Psoas muscle (tissue), 8 donors: ENCODE results near the gene CYP24A1. TPM values are rescaled to one million over a fixed set of nuclear protein-coding genes. Genes with fewer than 3 reads are reported as not detected.

Experiments used
- ATAC-seq, 4 donors: fragments of 200-7000 bp; cut with Tn5 transposase; one replicate each; pipeline ENCODE4 v1.9.1; 2020; ENCODE audit warnings: moderate library complexity in 3 of 4, mild to moderate bottlenecking in 2 of 4
- DNase-seq, 2 donors: peaks; one replicate each; pipeline ENCODE4 v3.0.0-alpha.2; 2020
- H3K27ac ChIP-seq: fragments of 200-600 bp; one replicate; pipeline ENCODE4 v1.8.0; 2022
- H3K27me3 ChIP-seq, 3 donors: fragments of 200-600 bp in 1 of 3; one replicate each; pipeline versions ENCODE4 v1.6.1 to v1.8.0; 2013 to 2022; ENCODE audit warnings: low read length in 2 of 3, mild to moderate bottlenecking in 2 of 3, moderate library complexity in 1 of 3; ENCODE audit not compliant: insufficient read depth in 3 of 3
- H3K36me3 ChIP-seq, 2 donors: fragments of 200-600 bp in 1 of 2; one replicate each; pipeline versions ENCODE4 v1.6.1 to v1.8.0; 2013 to 2022; ENCODE audit warnings: low read depth in 1 of 2, mild to moderate bottlenecking in 1 of 2, moderate library complexity in 1 of 2; ENCODE audit not compliant: insufficient read depth in 1 of 2
- H3K4me1 ChIP-seq: fragments of 200-600 bp; one replicate; pipeline ENCODE4 v1.8.0; 2022
- H3K4me3 ChIP-seq: fragments of 200-600 bp; one replicate; pipeline ENCODE4 v1.8.0; 2022; ENCODE audit warnings: mild to moderate bottlenecking
- H3K9me3 ChIP-seq: fragments of 200-600 bp; one replicate; pipeline ENCODE4 v1.8.0; 2022
- CTCF ChIP-seq: fragments of 200-600 bp; IDR thresholded peaks from one replicate; pipeline ENCODE4 v1.8.0; 2022; ENCODE audit warnings: antibody characterized with exemption
- WGBS, 3 donors: extraction: QIAGEN DNeasy Blood & Tissue Kit; methylation state at CpG; one replicate each; pipeline versions ENCODE4 v1.1.6 to v1.1.7; 2013; 5-methylcytosine and 5-hydroxymethylcytosine counted together
- intact Hi-C, 2 donors: fragments of 100-400 bp; cut with DNase I; formaldehyde crosslinking; loops; one replicate each; pipeline versions ENCODE4 v1.11.0 to v1.14.2; 2022
- polyA plus RNA-seq, 3 donors: library from polyadenylated mRNA; stranded (reverse); fragments of 200-250 nt; gene quantifications; one replicate each; pipeline ENCODE4 v1.2.3, GENCODE V29; 2013
- total RNA-seq, 4 donors: library from RNA; stranded (reverse); fragmentation: NEBNext Ultra II Directional in 2 of 4; extraction: Animal tissue kit (Norgen Biotek cat#: 25700) in 2 of 4; gene quantifications; one replicate each; pipeline versions ENCODE4 v1.2.1 to v1.2.4, GENCODE V29; 2021 to 2023
- donor health status: healthy with polysubstance abuse.
- donor health status: DM: no; HTN: no; CAD: no; lungs with moderate emphysema.
- donor health status: Bipolar disorder and iron deficiency.
- donor health status: healthy.
- donor health status: DM: yes; HTN: yes; CAD: no.
- donor health status: DM: no; HTN: no; CAD: no.
- donor health status: DM: no; HTN: no; CAD: no.
- donor health status: DM: yes; HTN: yes; CAD: no.

Gene CYP24A1
- total and polyA plus RNA-seq, 7 donors, result 0.03 TPM; not detected in 6

- TF ChIP-seq CTCF, result no peak
- no peaks in the 10 kb centered on the region for H3K9me3 ChIP-seq
- no peak overlapping the region for H3K4me3 ChIP-seq
- H3K36me3 ChIP-seq, result no peaks in the 10 kb centered on the region
- H3K27ac ChIP-seq, result no peak overlapping the region
- H3K4me1 ChIP-seq, result no peaks in the 10 kb centered on the region
- DNase-seq (no peak), ATAC-seq (no peak)
- intact Hi-C loops, result no loop called here
- no peaks in the 10 kb centered on the region for H3K27me3 ChIP-seq
These were observed 63.7 kb downstream of the CYP24A1 start for GRCh38 chr20:54110041-54110440.

GRCh38 chr20:54108817-54109216 is 65.0 kb downstream of the CYP24A1 start:
- ATAC-seq, result no peak
- Histone ChIP-seq H3K27me3 (no peaks in the 10 kb centered on the region), H3K4me1 (no peaks in the 10 kb centered on the region), H3K4me3 (no peak overlapping the region), H3K27ac (no peak overlapping the region), H3K9me3 (no peaks in the 10 kb centered on the region), H3K36me3 (no peaks in the 10 kb centered on the region)
- no peak for TF ChIP-seq CTCF
- WGBS, 3 donors, result 93 to 95% (median 94%) methylated on average over 1 of the region's 1 CpG
- intact Hi-C loops, result no loop called here
- no peak for DNase-seq

- Histone ChIP-seq H3K36me3 (no peaks in the 10 kb centered on the region), H3K4me1 (no peaks in the 10 kb centered on the region), H3K27ac (no peak overlapping the region), H3K4me3 (no peak overlapping the region), H3K9me3 (no peaks in the 10 kb centered on the region), H3K27me3 (no peaks in the 10 kb centered on the region)
- no peak for DNase-seq
- TF ChIP-seq CTCF, result no peak
- ATAC-seq, result no peak
- intact Hi-C loops, result no loop called here
These were observed 65.5 kb downstream of the CYP24A1 start for GRCh38 chr20:54108326-54108642.

GRCh38 chr20:54107600-54108325 is 66.0 kb downstream of the CYP24A1 start:
- no peak overlapping the region for H3K4me3 ChIP-seq
- no peak for TF ChIP-seq CTCF
- 41 to 50% (median 48%) methylated on average over 7 of the region's 7 CpGs for WGBS, 3 donors
- ATAC-seq (no peak), DNase-seq (no peak)
- H3K27me3 ChIP-seq, result no peaks in the 10 kb centered on the region
- no peaks in the 10 kb centered on the region for H3K4me1 ChIP-seq
- no peaks in the 10 kb centered on the region for H3K36me3 ChIP-seq
- H3K9me3 ChIP-seq, result no peaks in the 10 kb centered on the region
- no peak overlapping the region for H3K27ac ChIP-seq
- intact Hi-C loops, result no loop called here

GRCh38 chr20:54107181-54107580 is 66.6 kb downstream of the CYP24A1 start:
- no peak overlapping the region for H3K27ac ChIP-seq
- H3K9me3 ChIP-seq, result no peaks in the 10 kb centered on the region
- no peaks in the 10 kb centered on the region for H3K36me3 ChIP-seq
- H3K4me1 ChIP-seq, result no peaks in the 10 kb centered on the region
- WGBS, 3 donors, result 35 to 61% (median 47%) methylated on average over 2 of the region's 2 CpGs
- TF ChIP-seq CTCF, result no peak
- intact Hi-C loops, result no loop called here
- DNase-seq, result no peak
- H3K4me3 ChIP-seq, result no peak overlapping the region
- no peak for ATAC-seq
- H3K27me3 ChIP-seq, result no peaks in the 10 kb centered on the region
